Activated CD4-positive, CD25-positive, alpha-beta regulatory T cell treated with anti-CD3 and anti-CD28 coated beads, Interleukin-2, amount 50 U/mL, for 24 hours (primary cell): Measurements from ENCODE around the gene AURKB.
A peak's percentile ranks its signal among the peaks of the same experiment; 100 is the strongest.
"Not testable (repeated sequence)": the region's sequence is repeated elsewhere in the genome, so short reads cannot be mapped to it uniquely, and the experiment has no call there.

Source experiments
- ATAC-seq, 2 donors: fragments of 150-1000 bp; cut with Tn5 transposase; one replicate each; pipeline ENCODE4 v1.10.0; 2021; ENCODE audit warnings: mild to moderate bottlenecking in 1 of 2, moderate library complexity in 1 of 2

The AURKB gene

GRCh38 chr17:8224891-8225812, 14.8 kb upstream of the AURKB start:
- ATAC-seq = no peak

GRCh38 chr17:8223356-8224126, 13.2 kb upstream of the AURKB start:
- ATAC-seq = no peak

GRCh38 chr17:8222630-8223355, 12.4 kb upstream of the AURKB start:
- ATAC-seq = peak; percentile 42 to 44

- ATAC-seq = no peak
These were observed 11.9 kb upstream of the AURKB start for GRCh38 chr17:8222380-8222629.

- ATAC-seq = peak; percentile 62 to 63
These were observed 11.4 kb upstream of the AURKB start for GRCh38 chr17:8221663-8222379.

GRCh38 chr17:8220783-8221662, 10.6 kb upstream of the AURKB start:
- ATAC-seq = peak; percentile 25 to 35

GRCh38 chr17:8214000-8214399, 3.6 kb upstream of the AURKB start:
- not testable (repeated sequence) for ATAC-seq

- ATAC-seq = no peak
These were observed 2.2 kb upstream of the AURKB start for GRCh38 chr17:8212312-8213180.

DNA sequence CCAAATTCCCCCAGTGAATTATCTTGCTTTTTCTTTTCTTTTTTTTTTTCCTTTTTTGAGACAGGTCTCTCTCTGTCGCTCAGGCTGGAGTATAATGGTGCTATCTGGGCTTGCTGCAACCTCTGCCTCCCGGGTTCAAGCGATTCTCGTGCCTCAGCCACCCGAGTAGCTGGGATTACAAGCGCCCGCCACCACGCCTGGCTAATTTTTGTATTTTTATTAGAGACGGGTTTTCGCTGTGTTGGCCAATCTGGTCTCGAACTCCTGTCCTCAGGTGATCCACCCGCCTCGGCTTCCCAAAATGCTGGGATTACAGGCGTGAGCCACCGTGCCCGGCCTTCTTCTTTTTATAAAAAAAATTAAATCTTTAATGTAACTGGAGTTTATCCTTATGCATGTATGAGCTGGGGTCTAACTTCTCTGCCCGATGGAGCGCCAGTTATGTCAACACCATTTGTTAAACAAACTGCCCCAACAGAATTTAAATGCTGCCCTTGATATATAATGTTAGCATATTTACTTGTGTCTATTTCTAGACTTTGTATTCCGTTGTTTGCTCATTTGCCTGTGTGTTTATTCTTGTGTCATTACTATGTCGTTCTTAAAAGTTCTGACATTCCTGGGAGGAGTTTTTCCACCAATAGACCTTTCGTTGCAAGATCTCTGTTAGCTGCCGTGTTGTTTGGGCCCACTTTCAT, 535 bp upstream of the AURKB start:
- peak; percentile 39 to 42 for ATAC-seq

GRCh38 chr17:8206536-8206935, 3.8 kb downstream of the AURKB start:
- no peak for ATAC-seq

DNA sequence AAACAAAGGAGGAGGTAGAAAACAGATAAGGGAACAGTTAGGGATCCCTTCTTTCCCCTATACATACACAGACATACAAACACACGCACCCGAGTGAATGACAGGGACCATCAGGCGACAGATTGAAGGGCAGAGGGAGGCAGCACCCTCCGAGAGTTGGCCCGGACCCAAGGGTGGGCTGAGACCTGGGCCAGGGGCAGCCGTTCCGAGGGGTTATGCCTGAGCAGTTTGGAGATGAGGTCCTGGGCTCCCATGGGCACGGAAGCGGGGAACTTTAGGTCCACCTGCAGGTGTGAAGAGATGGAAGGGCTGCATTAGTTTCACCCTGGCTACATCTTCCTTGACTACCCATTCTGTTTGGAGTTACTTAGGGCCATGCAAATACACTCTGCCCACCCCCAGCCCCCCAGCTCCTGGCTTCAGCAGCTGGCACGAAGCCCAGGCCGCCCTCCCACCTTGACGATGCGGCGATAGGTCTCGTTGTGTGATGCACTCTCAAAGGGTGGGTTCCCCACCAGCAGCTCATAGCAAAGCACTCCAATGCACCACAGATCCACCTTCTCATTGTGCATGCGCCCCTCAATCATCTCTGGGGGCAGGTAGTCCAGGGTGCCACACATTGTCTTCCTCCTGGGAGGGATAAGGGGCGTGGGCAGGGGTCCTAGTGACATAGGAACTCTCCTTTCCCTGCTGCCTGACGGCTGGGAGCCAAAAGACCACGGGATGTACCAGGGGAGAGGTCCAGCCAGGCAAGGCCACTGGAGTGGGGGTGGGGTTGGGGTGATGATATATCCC, 5.4 kb downstream of the AURKB start:
- no peak for ATAC-seq

DNA sequence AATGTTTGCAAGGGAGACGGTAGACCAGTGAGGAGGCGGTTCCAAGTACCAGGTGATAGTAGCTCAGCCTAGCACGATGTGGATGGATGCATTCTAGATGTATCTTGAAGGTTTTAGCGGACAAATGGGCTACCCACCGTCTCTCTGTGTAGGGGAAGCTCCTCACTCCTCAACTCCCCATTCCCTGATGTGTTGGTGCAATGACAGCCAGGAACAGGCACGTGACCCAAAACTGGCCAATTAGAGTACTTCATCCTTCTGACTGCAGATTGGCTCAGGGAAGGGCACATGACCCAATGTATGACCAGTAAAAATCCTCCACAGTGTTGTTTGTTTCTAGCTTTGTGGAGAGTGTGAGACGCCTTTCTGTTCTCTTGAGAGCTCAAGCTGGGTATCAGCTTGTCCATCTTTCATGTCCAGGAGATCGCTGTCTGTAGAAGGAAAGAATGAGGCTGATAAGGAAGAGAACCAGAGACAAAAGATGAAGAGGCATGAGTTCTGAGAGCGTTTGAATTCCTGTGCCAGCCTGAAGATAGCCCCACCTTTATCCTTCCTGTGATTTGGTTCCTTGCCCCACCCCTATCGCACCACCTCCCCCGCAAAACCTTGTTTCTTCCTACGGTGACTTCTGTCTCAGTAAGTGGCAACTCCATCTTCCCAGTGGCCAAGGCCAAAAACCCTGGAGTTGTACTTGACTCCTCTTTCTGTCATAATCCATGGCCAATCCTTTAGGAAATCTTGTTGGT, 18.1 kb downstream of the AURKB start:
- ATAC-seq = peak in 1 of 2 donors; percentile 6

- ATAC-seq = no peak
These were observed 19.9 kb downstream of the AURKB start for GRCh38 chr17:8190506-8190905.

DNA sequence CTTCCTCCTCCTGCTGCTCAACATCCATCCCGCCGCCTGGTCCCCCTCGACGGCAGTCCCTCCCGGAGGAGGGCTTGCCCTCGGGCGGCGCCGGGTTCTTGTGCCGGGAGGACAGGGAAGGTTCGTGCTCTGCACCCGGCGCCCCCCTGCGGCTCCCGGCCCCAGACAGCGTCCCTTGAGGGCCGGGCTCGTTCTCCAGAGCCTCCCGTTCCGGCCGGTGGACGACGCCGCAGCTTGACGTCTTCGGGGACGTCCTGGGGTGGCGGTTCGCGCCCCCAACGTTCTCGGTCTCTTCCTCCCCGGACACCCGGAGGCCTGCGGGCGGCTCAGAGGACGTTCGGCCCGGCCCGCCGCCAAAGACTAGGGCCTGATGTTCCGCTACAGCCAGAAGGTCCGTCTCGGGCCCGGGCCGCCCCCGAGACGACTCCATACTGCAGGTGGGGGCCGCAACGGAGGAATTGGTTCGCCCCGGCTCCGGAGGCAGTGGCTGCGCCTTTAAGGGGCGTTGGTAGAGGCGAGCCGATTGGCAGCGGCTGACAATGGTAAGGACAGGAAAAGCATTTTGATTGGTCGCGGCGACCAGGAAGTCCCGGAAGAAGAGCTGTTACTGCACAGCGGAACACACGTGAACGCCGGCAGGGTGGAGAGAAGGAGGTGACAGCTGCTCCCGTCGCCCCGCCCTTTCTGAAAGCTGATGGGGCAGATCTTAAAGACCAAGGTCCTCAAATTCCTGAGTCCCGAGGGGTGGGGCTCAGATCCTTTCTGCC, 20.5 kb downstream of the AURKB start, which contains the start of gene BORCS6:
TSS of gene BORCS6 (minus strand) at position 470 of the 767 bp plus-strand sequence. CDS start at position 430, 40 bp downstream.
- peak; percentile 67 to 69 for ATAC-seq

GRCh38 chr17:8189041-8189710, 21.2 kb downstream of the AURKB start:
- ATAC-seq = no peak

DNA sequence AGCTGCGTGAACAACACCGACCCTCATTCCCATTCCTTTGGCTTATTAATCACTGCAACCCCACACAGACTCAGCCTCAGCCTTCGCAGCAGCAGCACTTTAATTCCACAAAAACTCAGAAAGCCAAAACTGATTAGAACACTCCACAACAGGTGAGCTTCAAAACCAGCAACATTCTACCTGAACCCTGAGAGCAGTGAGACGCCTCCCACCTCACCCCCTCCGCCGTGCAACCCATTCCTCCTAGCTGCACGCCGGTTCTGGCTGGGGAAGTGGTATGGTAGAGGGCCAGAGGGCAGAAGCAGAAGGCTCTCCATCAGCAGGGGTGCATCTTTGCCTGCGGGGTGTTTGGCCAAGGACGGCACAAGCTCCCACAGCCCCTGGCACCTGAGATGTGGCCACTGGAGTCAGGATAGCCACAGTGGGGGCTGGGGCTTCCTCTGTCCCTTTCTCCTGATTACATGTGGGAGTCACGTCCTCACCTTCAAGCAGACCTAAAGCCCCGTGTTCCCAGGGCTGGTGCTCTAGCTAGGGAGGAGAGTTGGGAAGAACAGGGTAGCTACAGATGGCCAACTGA, 22.0 kb downstream of the AURKB start:
- ATAC-seq = no peak
